H1 (cell line): ENCODE results near the gene GPD1. TPM values are rescaled to one million over a fixed set of nuclear protein-coding genes. Genes with fewer than 3 reads are reported as not detected.

ENCODE experiments used
- ASH2L ChIP-seq: fragments of 200-600, 300-600 bp; sonication (generic); IDR thresholded peaks from one replicate; pipeline ENCODE4 v1.7.1; 2017; ENCODE audit warnings: low read length
- BACH1 ChIP-seq: IDR thresholded peaks from 2 replicates; pipeline ENCODE4 v1.6.1; 2012; ENCODE audit warnings: low read length, improper control_type of control experiment
- CEBPB ChIP-seq: IDR thresholded peaks from 2 replicates; pipeline ENCODE4 v1.6.1; 2012; ENCODE audit warnings: low read depth, low read length
- JUND ChIP-seq: IDR thresholded peaks from 2 replicates; pipeline ENCODE4 v1.6.1; 2011; ENCODE audit warnings: mild to moderate bottlenecking, improper control_type of control experiment, low read length
- KDM4A ChIP-seq: IDR thresholded peaks from one replicate; pipeline ENCODE4 v1.7.1; 2012; ENCODE audit warnings: low read depth, mild to moderate bottlenecking, moderate library complexity, low read length, inconsistent platforms; ENCODE audit not compliant: severe bottlenecking
- PHF8 ChIP-seq: fragments of 200-600 bp; sonication (generic); conservative IDR thresholded peaks from 2 replicates; pipeline ENCODE4 v1.7.1; 2012; ENCODE audit warnings: low read depth, mild to moderate bottlenecking, inconsistent platforms, low read length, moderate library complexity
- SUZ12 ChIP-seq: fragments of 200-600 bp; sonication (generic); IDR thresholded peaks from 2 replicates; pipeline ENCODE4 v1.6.1; 2012; ENCODE audit warnings: mild to moderate bottlenecking, inconsistent platforms, low read length, moderate library complexity, mixed read lengths
- TAF7 ChIP-seq: optimal IDR thresholded peaks from 2 replicates; pipeline ENCODE3; 2011; ENCODE audit warnings: low read depth, mild to moderate bottlenecking, inconsistent platforms, low read length, moderate library complexity, borderline replicate concordance
- TBP ChIP-seq: IDR thresholded peaks from 2 replicates; pipeline ENCODE4 v1.6.1; 2011; ENCODE audit warnings: low read depth, low read length, improper control_type of control experiment
- polyA plus RNA-seq, 7 experiments: library from polyadenylated mRNA; depleted of rRNA in 3 of 7; stranded (reverse) in 5 of 7; unstranded in 2 of 7; fragments of >200 nt in 5 of 7; fragments of 200-250 nt in 2 of 7; gene quantifications; 1 replicate in 5 of 7; 2 replicates in 1 of 7; 4 replicates in 1 of 7; pipeline versions ENCODE4 v1.2.1 to v1.2.3, GENCODE V29; 2011 to 2013; ENCODE audit warnings: missing spikeins in 2 of 7, mixed read lengths in 2 of 7
- total RNA-seq: library from RNA; stranded (reverse); fragmentation: NEBNext Ultra II Directional; extraction: Animal tissue kit (Norgen Biotek cat#: 25700); gene quantifications from 2 replicates; pipeline ENCODE4 v1.2.1, GENCODE V29; 2021
- TF ChIP-seq, protein P1 (sequence below), 3 experiments: IDR thresholded peaks; 1 replicate in 2 of 3; 2 replicates in 1 of 3; pipeline versions ENCODE4 v1.5.1 to v1.6.1; 2011; ENCODE audit warnings: low read length in 3 of 3, mild to moderate bottlenecking in 3 of 3, inconsistent platforms in 2 of 3, low read depth in 1 of 3, moderate library complexity in 1 of 3; ENCODE audit not compliant: insufficient read depth in 1 of 3; ENCODE audit errors: control extremely low read depth in 1 of 3

The GPD1 gene
- total and polyA plus RNA-seq, 2 of the 8 experiments (the other 6 are each of a cell fraction or from before 2014, with no cell fraction given), result 0.45 to 0.74 TPM

DNA sequence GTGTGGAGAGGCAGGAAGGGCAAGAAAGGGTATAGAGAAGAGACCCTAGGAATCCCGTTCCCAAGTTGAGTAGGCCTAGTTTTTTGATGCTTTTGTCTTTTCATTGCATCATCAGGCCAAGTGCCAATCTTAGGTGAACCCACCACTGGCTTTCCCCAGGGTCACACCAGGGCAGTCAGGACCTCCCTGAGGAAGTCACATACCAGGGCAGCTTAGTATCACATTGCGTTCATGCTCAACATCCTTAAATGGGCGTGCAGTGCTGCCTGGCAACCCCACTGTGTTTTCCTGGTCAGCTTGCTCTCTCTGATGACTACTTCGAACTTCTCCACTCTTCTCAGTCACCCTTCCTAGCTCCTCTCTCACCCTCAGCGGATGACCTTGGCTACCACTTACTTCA lies 37.4 kb upstream of the GPD1 start (continued):
- TF ChIP-seq PHF8 (no peak), KDM4A (no peak), CEBPB (peak; percentile 92), TBP (no peak), TAF7 (no peak), BACH1 (no peak), SUZ12 (no peak), ASH2L (peak; percentile 21), JUND (peak; percentile 25; the same call in 1 of the 2 replicates)
- TF ChIP-seq, protein P1, sequence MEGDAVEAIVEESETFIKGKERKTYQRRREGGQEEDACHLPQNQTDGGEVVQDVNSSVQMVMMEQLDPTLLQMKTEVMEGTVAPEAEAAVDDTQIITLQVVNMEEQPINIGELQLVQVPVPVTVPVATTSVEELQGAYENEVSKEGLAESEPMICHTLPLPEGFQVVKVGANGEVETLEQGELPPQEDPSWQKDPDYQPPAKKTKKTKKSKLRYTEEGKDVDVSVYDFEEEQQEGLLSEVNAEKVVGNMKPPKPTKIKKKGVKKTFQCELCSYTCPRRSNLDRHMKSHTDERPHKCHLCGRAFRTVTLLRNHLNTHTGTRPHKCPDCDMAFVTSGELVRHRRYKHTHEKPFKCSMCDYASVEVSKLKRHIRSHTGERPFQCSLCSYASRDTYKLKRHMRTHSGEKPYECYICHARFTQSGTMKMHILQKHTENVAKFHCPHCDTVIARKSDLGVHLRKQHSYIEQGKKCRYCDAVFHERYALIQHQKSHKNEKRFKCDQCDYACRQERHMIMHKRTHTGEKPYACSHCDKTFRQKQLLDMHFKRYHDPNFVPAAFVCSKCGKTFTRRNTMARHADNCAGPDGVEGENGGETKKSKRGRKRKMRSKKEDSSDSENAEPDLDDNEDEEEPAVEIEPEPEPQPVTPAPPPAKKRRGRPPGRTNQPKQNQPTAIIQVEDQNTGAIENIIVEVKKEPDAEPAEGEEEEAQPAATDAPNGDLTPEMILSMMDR (IDR thresholded peaks at IDR 0.05; ENCODE audit: control extremely low read depth in 1 of 3, insufficient read depth in 1 of 3, low read depth in 1 of 3, low read length in 3 of 3), result no peak
